Stimulated activated CD8-positive, alpha-beta memory T cell treated with anti-CD3 and anti-CD28 coated beads, Interleukin-4, amount 100 ng/mL, for 48 hours (primary cell): ENCODE data around the gene RNASE3.
"Not testable (repeated sequence)": the region's sequence is repeated elsewhere in the genome, so short reads cannot be mapped to it uniquely, and the experiment has no call there.

Source experiments
- DNase-seq: peaks from one replicate; pipeline ENCODE4 v3.0.0-alpha.2; 2020

RNASE3 gene

DNA sequence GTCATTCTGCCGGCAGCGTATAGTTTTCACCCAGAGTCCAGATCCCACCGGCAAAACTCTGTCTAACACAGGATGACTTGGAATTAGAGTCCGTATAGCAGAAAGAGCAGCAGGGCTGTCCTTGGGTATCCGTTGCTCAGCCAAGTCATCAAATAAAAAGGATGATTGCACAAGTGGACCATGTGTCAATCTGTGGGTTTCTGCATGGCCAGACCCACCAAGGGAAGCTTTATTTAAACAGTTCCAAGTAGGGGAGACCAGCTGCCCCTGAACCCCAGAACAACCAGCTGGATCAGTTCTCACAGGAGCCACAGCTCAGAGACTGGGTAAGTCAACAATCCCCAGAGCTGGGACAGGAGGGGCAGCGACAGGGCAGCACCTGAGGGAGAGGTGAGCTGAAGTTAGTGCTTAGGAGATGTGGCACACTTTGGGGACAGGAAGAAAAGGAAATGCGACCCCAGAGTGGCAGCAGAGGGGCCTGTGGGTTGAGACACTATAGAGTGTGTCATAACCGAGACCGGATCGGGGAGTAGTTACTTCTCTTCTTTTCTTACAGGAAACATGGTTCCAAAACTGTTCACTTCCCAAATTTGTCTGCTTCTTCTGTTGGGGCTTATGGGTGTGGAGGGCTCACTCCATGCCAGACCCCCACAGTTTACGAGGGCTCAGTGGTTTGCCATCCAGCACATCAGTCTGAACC, at the start of gene RNASE3:
RNASE3 (plus strand) TSS at position 260 of the 700 bp plus-strand sequence; CDS start at position 562, 302 bp downstream.
- DNase-seq, result not testable (repeated sequence)

GRCh38 chr14:20846560-20846959, 44.6 kb upstream of the RNASE3 start:
- DNase-seq, result no peak

DNA sequence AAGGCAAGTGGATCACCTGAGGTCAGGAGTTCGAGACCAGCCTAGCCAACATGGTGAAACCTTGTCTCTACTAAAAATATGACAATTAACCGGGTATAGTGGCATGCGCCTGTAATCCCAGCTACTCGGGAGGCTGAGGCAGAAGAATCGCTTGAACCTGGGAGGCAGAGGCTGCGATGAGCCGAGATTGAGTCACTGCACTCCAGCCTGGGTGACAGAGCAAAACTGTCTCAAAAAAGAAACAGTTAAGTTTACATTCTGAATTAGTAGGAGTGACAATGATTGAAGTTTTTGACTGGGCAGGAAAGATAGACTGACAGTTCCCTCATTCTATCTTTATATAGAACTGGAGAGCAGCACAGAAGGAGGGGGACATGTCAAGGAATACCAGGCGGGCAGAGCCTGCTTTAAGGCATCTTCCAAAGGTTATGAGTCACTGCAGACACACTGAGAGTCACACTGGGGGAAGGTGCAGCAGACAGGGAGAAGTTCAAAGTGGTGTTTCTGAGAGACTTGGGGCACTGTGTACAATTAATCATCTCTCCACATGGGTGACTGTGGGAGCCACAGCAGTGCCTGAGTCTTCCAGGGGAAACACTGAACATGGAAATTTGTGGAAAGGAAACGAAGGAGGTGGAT, 42.8 kb upstream of the RNASE3 start:
- DNase-seq, result no peak

GRCh38 chr14:20848955-20849570, 42.1 kb upstream of the RNASE3 start:
- no peak for DNase-seq

GRCh38 chr14:20853042-20853441, 38.1 kb upstream of the RNASE3 start:
- DNase-seq, result no peak

DNA sequence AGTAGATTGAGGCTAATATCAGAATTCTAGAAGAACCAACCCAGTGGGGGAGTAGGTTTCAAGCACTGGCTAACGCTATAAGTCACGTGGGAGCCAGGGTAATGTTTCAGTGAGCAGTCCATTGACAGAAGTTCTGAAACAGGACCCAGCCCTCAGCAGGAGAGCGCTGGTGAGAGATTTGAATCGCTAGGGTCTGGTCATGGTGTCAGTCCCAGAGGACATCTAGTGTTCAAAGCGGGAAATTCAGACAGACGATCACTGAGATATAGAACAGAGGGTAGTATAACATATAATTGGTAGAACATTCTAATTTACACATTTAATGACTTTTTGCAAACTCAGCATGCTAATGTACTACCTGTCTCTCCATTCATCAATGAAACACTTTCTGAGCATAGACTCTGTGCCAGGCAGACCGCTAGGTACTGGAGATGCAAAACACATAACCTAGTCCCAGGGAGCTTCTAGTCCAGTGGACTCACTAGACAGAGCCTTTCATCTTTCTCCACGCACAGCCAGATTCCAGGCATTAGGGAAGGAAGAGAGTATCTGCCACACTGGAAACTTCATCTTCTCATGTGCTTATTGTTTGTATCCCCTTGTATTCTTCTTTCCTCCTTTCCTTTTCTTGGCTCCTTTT, 35.4 kb upstream of the RNASE3 start:
- DNase-seq, result peak; percentile 27

- no peak for DNase-seq
These were observed 34.0 kb upstream of the RNASE3 start for GRCh38 chr14:20857207-20857606.

DNA sequence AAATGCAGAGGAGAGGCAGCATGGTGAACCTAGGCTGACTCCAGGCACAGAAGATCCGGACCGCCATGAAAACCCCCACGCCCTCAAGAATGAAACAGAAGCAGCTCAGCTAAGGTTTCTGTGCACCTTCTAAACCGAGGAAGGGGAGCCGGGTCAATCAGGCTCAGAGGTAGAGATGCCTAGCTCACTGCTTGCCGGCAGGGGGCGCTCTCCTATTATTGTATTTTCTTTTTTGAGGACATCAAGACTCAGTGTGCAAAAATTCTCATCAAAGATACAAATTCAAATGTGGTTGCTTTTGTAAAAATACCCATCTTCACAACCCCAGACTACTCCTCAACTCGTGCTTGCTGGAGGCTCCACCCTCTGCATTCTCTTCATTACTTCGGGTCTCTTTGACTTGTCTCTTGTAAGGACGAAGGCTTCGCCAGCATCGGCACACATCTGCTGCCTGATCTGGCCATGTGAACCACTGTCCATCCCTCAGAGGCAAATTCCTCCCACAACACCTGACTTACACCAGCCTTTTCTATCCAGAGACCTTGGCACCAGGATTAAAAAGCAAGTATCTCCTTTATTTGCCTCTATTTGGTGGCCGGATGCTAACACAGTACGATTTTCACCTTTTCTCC, 33.4 kb upstream of the RNASE3 start:
- DNase-seq, result peak; percentile 88

DNA sequence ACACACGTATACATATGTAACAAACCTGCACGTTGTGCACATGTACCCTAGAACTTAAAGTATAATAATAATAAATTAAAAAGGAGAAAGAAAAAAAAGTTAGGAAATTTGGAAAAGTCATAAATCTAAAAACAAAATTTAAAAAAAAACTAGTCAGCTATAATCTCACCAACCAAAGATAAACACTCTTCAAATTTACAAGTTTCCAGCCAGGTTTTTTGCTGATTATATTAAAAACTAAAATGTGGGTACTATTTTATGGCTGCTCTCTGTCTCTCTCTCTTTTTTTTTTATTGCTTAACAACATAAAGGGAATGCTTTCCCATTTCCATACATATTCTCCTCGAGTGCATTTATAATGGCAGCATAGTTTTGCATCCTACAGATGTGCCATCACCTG, 25.0 kb upstream of the RNASE3 start:
- no peak for DNase-seq

DNA sequence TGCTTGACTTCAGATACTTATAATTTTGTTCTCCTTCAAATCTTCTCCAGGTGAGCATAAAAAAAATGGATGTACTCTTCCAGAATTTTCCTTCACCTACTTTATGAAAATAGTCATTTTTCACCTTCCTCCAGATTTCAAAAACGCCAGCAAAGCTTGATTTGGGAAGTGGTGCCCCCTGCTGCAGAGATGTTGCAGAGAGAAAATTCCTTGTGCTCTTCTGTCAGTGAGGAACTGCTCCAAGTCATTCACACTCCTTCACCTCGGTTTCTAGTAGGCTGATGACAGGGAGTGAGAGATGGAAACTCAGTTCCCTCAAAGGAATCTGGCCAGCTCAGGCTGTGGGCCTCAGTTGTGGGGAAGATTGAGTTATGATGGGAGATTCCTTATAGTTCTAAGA, 24.2 kb upstream of the RNASE3 start:
- DNase-seq, result no peak

GRCh38 chr14:20873370-20874177, 17.6 kb upstream of the RNASE3 start:
- peak; percentile 91 for DNase-seq

DNA sequence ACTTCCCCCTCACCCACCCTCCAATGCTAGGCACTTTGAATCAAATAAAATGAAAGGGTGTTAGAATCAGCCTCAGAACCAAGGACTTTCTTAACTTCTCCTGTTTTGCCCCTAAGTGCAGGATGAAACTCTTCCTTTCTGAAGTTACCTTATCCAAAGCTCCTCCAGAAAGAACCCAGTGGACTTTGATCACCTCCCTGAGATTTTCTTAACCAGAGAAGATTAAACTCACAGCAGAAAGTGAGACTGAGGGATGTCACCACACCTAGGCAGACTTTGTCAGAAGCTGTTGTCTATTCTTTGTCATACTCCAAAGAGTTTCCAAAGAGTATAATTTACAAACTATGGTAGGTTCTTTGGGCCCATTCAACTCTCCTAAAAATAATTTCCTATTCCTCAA, 14.2 kb upstream of the RNASE3 start:
- no peak for DNase-seq

DNA sequence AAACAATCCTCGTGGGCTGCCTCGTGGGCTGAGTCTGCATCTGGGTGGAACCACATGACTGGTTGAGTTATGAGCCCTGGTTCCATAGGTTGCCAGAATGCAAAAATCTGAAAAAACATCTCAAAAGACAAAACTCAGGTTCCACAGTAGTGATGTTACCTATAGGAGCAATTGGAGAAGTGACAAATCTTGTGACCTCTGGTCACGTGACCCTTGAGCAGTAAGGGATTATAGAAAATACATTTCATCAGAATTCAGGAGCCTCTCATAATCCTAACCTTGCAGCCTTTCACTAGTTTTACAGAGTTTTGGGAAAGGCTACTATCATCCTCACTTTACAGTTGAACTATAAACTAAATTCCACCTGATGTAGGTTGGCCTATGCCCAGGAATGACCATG, 12.5 kb upstream of the RNASE3 start:
- no peak for DNase-seq

- DNase-seq, result not testable (repeated sequence)
These were observed 10.0 kb upstream of the RNASE3 start for GRCh38 chr14:20881229-20881628.

GRCh38 chr14:20882787-20883186, 8.4 kb upstream of the RNASE3 start:
- not testable (repeated sequence) for DNase-seq

DNA sequence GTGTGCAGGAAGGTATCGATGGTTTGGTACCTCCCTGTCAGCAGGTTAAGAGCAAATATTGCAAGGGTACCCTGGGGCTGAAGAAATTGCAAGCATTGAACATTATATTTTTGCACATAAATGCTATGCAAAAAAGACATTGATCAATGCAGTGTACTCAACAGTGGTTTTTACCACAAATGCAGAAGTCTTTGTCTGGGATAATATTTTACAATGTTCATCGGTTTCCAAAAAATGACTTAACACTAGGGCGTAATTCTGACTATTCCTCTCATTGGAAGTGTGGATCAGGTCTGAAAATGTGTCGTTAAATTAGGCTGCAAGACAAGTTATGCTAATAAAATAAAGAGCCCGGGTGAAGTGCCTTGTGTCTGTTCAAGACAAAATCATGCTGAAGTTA, 2.8 kb upstream of the RNASE3 start:
- DNase-seq, result not testable (repeated sequence)

DNA sequence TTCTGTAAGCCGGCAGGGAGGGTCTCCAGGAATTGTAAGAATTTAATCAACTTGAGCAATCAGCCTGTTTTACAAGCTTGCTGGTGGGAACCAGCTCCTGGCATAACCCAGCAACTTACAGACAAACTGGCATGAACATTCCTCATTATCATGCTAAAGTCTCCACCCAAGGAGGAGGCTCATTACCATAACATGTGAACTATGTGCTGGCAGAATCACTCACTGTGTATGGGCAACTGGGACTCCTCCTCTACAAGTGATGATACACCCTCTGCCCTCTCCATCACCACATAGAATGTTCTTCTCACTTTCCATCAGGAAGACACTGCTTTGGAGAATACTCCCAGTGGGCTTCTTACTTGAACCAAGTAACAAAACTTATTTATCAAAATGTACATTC, 4.1 kb downstream of the RNASE3 start:
- DNase-seq, result not testable (repeated sequence)

- DNase-seq, result no peak
These were observed 13.3 kb downstream of the RNASE3 start for GRCh38 chr14:20904393-20905029.

GRCh38 chr14:20905676-20906075, 14.5 kb downstream of the RNASE3 start:
- DNase-seq, result no peak

DNA sequence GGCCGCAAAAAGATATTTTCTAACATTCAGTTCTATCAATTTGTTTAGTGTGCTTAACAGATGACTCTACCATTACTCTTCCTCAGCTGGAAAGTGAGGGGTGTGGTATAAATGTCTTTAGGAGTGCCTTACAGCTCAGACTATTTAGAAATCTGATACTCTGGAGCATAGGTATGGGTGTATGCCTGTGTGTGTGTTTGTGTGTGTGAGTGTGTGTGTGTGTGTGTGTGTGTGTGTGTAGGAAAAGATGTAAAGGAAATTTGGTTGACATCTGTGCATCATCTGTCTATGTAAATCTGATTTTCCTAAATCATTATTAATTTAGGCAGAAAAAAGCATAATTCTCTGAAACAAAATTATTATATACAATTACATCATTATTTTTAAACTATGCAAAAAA, 16.0 kb downstream of the RNASE3 start:
- DNase-seq, result no peak

DNA sequence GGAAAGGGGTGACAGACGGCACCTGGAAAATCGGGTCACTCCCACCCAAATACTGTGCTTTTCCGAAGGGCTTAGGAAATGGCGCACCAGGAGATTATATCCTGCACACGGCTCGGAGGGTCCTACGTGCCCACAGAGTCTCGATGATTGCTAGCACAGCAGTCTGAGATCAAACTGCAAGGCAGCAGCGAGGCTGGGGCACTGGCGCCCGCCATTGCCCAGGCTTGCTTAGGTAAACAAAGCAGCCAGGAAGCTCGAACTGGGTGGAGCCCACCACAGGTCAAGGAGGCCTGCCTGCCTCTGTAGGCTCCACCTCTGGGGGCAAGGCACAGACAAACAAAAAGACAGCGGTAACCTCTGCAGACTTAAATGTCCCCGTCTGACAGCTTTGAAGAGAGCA, 19.6 kb downstream of the RNASE3 start:
- not testable (repeated sequence) for DNase-seq
